Hematopoietic multipotent progenitor cell treated with erythropoietin and hydrocortisone succinate and interleukin-3 and kit ligand, for 8 days (in vitro differentiated cells): ENCODE measurements around the gene ATG2B.
"Not testable (repeated sequence)": the region's sequence is repeated elsewhere in the genome, so short reads cannot be mapped to it uniquely, and the experiment has no call there.

ENCODE experiments used
- DNase-seq: peaks from one replicate; pipeline ENCODE4 v3.0.0-alpha.2; 2015

The ATG2B gene

DNA sequence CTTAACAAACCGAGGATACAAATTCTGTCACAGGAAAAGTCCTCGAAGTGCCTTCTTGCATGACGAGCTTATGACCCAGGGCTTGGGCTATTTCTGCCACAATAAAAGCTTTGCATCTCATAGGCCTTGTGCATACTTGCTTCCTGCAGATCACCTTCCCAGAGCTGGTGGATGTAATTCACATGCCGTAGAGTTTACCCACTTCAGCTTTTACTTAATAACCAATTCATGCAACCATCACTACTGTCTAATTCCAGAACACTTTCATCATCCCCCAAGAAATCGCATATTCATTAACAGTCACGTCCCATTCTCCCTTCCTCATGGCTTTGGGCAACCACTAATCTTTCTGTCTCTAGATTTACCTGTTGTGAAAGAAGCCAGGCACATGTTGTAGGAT lies 116.1 kb downstream of the ATG2B start:
- DNase-seq = no peak

DNA sequence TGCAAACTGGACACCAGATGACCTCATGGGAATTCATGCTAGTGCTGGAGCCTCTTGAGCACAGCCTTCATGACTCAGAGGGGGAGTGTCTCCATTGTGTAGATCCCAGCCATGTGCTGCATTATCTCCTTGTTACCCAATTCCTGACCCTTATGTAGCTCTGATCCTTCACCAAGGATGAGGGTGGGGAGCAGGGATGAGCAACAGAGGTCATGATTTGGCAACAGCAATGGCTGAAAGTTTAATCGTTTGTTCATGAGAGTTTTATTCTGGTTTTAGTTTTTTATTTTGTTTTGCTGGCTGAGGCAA lies 116.6 kb downstream of the ATG2B start:
- DNase-seq = no peak

DNA sequence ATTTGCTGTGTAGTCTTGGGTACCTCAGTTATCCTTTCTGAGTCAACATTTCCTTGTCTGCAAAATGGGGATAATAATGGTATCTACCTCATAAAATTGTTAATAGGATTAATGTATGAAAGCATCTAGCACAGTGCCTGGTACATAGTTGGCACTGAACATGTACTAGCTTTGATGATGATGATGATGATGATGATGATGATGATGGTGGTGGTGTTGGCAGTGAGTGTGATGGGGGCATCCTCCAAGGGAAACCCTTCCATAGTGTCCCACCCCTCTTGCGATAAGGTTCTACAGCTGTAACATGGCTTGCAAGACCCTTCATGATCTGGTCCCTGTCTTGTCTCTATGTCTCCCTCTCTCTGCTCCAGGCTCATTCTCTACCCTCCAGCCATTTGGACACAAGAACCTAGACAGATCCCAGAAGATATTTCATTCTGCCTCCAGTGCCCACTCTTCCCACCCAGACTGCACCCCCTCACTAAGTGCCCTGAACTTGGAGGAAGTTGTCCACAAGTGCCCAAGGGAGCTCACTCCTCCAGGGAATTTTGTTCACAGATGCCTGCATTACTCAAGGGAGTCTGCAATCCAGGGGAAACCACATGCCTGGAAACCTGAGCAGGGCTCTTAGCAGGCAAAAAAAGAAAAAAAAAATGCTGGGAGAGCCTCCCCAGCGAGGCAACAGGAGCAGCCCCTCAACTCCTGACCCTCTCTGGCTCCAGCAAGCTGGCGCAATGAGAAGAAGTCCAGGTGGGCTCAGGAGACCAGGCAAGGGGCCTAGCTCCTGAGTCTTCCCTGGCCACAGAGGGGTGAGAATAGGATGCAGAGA lies 117.2 kb downstream of the ATG2B start:
- no peak for DNase-seq

DNA sequence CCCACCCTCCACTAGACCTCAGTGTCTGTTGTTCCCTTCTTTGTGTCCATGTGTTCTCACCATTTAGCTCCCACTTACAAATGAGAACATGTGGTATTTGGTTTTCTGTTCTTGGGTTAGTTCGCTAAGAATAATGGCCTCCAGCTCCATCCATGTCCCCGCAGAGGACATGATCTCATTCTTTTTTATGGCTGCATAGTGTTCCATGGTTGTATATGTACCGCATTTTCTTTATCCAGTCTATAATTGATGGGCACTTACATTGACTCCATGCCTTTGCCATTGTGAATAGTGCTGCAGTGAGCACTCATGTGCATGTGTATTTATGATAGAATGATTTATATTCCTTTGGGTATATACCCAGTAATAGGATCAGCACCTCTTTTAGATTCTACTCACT lies 118.1 kb downstream of the ATG2B start:
- not testable (repeated sequence) for DNase-seq

DNA sequence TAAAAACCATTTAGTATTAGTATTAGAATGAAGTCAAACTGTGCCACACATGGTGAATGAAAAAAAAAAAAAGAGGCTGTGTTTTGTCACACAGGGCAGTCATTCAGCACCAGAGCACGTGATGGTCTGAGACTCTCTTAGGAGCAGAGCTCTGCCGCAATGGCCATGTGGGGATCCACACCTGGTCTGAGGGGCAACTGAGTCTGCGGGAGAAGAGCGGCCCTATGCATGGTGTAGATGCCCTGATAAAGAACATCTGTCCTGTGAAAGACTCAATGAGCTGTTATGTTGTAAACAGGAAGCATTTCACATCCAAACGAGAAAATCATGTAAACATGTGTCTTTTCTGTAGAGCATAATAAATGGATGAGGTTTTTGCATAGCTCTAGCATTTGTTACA lies 119.4 kb downstream of the ATG2B start:
- no peak for DNase-seq

DNA sequence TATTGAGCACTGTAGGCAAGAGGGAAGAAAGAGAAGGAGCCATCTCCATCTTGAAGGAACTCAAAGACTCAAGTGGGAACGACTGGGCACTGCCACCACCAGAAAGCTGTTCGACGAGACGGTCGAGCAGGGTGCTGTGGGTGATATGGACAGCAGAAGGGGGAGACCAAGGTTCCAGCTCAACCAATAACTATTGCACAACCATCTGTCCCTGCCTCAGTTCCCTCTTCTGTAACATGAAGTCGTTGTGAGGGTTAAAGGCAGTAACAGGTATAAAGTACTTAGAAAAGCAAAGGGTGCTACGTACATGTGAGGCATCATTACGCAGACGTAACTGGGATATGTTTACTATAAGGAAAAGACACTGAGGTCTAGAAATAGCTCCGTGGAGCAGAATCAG lies 121.0 kb downstream of the ATG2B start:
- no peak for DNase-seq

DNA sequence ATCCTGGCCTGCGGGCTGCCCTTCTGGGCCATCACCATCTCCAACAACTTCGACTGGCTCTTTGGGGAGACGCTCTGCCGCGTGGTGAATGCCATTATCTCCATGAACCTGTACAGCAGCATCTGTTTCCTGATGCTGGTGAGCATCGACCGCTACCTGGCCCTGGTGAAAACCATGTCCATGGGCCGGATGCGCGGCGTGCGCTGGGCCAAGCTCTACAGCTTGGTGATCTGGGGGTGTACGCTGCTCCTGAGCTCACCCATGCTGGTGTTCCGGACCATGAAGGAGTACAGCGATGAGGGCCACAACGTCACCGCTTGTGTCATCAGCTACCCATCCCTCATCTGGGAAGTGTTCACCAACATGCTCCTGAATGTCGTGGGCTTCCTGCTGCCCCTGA lies 122.5 kb downstream of the ATG2B start:
- no peak for DNase-seq

DNA sequence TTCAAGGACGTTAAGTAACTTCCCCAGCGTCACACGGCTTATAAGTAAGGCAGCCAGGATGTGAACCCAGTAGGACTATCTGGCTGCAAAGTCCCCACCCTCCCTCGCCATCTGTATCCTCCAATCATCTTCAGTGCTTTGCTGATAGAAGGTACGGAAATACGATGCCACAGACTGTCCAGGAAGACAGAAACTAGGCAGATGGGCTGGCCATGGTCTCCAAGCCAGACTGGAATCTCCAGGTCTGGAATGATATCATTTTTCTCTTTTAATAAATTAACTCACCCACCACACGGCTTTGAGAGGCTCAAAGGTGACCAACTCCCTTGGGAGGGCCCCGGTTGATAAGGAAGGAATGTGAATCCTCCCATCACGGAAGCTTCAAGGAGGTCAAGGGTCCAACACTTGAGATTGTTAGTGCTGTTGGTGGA lies 123.4 kb downstream of the ATG2B start:
- no peak for DNase-seq

DNA sequence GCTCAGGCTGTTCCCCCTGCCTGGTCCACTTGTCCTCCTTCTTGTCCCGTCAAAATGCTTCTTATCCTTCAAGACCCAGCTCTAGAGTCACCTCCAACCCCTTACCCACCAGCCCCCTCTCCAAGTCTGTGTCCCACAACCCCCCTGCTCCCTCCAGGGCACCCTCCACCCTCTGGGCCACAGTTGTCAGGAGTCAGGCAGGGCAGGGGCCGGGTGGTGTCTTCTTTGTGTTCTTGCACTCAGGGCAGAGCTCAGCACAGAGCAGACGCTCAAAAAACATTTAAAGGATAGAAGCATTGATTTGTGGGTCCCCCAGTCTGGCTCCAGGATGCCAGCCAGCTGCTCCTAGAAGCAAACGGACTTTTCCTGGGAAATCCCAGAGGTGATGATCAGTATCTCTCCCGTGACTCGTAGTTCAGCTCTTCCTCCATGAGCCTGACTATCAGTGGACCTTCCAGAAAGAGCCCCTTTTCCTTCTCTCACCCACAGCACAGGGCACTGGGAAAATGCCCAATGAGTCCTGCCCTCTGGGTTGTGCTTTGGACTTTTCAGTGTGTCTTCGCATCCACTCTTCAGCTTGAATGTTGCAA lies 124.4 kb downstream of the ATG2B start:
- DNase-seq = no peak

DNA sequence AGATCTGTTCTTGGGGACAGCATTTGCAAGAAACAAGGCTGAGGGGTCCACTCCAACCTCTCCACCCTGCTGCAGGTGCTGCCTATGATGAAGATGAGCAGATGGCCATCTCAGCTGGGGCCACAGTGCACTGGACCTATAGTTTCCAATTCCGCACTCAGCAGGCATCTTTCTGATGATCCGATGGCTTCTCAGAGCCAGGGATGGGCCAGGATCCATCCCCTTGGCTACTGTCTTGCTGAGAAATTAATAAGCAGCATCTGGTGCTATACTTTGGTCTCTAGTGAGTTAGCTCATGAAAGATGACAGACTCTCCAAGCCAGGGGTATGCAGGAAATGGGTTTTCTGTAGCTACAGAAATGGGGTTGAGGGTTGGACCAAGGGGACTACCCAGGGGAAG lies 125.5 kb downstream of the ATG2B start:
- DNase-seq = no peak

DNA sequence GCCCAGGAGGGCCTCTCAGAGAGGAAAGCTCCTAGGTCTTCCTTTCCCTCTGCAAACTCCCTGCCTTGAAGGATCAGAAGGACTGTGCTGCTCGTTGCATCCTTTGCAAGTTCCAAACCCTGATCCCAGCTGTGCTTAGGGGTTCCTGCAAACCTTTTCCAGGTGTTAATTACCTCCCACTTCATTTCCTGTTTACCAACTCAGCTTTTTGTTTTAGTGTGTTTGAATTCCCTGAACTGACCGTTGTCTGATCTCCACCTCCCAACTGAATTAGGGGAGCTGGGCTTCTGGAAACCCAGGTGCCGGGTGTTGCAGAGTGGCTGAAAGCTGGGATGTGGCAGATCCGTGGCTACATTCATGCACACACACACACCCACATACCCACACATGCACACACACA lies 127.7 kb downstream of the ATG2B start:
- DNase-seq = no peak

DNA sequence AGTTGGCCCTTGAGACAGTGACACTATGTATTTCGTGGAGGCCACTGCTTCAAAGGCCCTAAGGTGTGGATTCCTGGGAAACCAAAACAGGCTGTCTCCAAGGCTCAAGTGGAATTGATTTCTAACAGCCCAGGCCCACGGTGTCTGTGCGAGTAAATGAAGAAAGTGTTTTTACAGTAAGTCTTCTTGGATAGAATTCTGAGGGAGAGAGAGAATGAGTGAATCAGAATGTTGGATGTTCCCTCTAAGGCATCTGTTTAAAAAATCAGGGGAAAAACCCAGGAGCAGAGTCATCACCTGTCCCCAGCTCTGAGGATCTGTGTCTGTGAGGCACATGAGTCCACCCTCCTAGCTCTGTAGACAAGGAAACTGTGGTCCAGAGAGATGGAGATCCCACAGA lies 129.5 kb downstream of the ATG2B start:
- DNase-seq = no peak

DNA sequence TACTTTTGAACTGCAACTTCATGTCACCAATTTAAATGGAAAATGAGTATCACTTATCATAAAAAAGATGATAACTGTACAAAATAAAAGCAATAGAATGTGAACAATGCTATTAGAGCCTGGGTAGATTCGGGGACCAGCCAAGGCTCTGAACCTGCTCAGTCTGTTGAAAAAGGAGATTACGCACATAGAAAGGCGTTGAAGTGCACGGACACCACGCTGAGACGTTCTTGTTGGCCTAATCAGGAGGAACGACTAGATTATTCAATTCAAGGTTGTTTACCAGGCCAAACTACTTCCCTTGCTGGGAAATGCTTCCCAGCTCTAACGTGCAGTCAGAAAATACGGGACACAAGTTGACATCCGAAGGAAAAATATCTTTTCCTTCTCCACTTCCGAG lies 130.6 kb downstream of the ATG2B start:
- DNase-seq = no peak

DNA sequence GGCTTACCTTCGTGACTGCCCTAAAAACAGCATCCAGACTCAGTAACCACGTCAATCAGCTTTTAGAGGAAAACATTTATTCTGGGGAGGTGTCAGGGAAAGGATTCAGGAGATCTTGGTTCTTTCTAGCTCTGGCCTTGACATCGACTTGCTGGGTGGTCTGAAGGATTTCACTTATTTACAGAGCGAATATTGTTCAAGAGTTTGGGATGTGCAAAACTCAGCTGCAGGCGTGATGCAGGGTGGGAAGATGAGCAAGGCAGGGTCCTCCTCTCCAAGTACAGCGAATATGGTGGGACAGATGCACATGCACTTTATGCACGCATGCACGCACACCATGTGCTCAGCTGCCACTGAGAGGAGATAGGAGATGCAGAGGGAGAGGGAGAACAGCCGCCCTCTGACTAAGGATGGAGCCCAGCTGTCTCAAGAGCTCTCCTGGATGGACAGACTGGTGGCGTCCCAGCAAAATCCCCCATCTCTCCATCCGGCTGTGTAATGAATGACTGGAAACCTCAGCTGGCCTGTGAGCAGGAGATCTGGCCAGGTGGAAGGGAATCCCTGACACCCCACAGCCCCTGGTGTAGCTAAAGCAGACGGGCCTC lies 131.5 kb downstream of the ATG2B start:
- DNase-seq = no peak

DNA sequence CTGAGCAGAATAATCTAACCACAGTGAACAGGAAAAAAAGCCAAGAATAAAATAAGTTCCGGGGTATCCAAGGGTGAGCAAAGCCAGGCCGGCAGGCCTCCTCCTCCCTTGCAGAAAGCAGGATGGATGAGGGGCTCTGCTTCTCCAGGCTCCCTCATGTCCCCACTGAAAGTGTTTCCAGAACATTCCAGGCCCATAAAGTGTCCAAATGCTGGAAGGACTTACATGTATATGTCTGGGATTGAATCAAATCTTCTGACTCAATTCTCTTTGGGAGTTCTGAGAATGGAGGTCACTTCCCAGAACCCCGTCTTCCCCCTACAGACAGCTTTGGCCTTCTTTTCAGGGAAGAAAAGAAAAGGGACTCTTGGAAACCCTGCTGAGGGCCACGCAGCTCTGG lies 132.1 kb downstream of the ATG2B start:
- no peak for DNase-seq

DNA sequence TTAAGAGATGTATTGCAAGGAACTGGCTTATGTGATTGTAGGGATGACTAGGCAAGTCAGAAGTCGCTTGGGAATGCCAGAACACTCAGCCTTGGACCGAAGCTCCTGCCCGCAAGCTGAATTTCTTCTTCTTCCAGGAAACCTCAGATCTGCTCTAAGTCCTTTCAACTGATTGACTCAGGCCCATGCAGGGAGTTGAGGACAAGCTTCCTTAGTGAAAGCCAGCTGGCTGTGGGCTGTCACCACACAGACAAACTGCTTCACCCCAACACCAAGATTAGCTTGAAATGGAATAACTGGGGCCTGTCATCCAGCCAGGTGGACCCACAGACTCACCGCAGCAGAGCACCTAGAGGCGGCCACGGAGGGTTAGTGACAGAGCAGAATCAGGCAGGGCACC lies 133.8 kb downstream of the ATG2B start:
- no peak for DNase-seq
